ENCODE measurements around the gene KCNAB1. TPM values are rescaled to one million over a fixed set of nuclear protein-coding genes. Genes with fewer than 3 reads are reported as not detected.

The KCNAB1 gene
- total and polyA plus RNA-seq, 2 experiments from 2014 or later, result 0.80 to 1.4 TPM

DNA sequence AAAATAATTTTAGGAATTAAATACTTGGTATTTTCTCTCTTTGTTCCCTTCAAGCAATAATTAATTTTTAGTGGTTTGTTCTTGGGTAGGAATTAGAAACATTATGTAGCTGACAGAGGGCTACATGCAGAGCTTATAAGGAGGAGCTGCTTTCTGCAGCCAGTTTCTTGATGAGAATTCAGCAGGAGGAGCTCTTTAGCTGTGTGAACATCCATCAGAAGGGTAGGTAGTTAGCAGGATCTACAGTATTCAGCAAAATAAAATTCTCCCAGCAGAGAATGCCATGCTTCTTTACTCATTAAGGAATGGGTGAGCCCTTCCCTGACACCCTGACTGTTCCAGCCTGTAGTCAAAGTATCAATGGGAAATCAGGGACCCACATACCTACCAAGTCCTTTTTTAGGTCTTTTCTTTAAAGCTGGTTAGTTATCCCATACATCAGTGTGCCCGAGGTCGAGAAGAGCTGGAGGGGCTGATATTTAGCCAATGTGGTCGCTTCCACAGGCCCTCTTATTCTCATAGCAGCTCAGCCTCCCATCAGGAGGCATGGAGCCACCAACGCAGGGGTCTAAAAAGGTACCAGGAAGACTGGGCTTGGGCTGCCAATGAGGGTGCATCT lies 54.0 kb downstream of the KCNAB1 start:
- 87% methylated on average over 4 of the region's 4 CpGs for WGBS (ENCODE audit: low lambda C conversion rate, missing lambda C conversion rate)
- no peaks in the 10 kb centered on the region for H4K20me1 ChIP-seq (ENCODE audit: insufficient read depth, poor library complexity, severe bottlenecking)
- no peaks in the 10 kb centered on the region for H3K9me3 ChIP-seq (ENCODE audit: low read depth)
- no peak overlapping the region for H2AFZ ChIP-seq
- no peak overlapping the region for H3K27ac ChIP-seq
- H3K27me3 ChIP-seq, result no peaks in the 10 kb centered on the region
- no peaks in the 10 kb centered on the region for H3K9me2 ChIP-seq (replicated peaks; ENCODE audit: insufficient read depth)
- H3K79me2 ChIP-seq, result no peaks in the 10 kb centered on the region
- DNase-seq (ENCODE audit: low spot score), result peak; percentile 34
- H3K4me2 ChIP-seq, result no peak overlapping the region
- H3K4me3 ChIP-seq, result no peak overlapping the region
- H3K4me1 ChIP-seq (ENCODE audit: insufficient read depth), result no peaks in the 10 kb centered on the region
- H3K36me3 ChIP-seq (replicated peaks; ENCODE audit: insufficient read depth, low read depth), result no peaks in the 10 kb centered on the region
- TF ChIP-seq EZH2phosphoT487 (IDR thresholded peaks at IDR 0.05; ENCODE audit: low read depth, severe bottlenecking, unreplicated experiment), result no peak
- peak; percentile 47 for TF ChIP-seq CTCF (IDR thresholded peaks at IDR 0.05; ENCODE audit: poor library complexity)
- no peak for TF ChIP-seq EZH2 (IDR thresholded peaks at IDR 0.05; ENCODE audit: borderline replicate concordance)

- Histone ChIP-seq H3K4me3 (no peak overlapping the region), H3K4me1 (ENCODE audit: insufficient read depth) (no peaks in the 10 kb centered on the region), H3K4me2 (no peak overlapping the region), H3K9me2 (replicated peaks; ENCODE audit: insufficient read depth) (no peaks in the 10 kb centered on the region), H3K79me2 (no peaks in the 10 kb centered on the region), H2AFZ (no peak overlapping the region), H3K9me3 (ENCODE audit: low read depth) (no peaks in the 10 kb centered on the region), H3K27me3 (no peaks in the 10 kb centered on the region), H4K20me1 (ENCODE audit: insufficient read depth, poor library complexity, severe bottlenecking) (no peaks in the 10 kb centered on the region), H3K36me3 (replicated peaks; ENCODE audit: insufficient read depth, low read depth) (no peaks in the 10 kb centered on the region), H3K27ac (no peak overlapping the region)
- 95% methylated on average over 7 of the region's 7 CpGs for WGBS (ENCODE audit: low lambda C conversion rate, missing lambda C conversion rate)
- no peak for DNase-seq (ENCODE audit: low spot score)
- TF ChIP-seq EZH2 (IDR thresholded peaks at IDR 0.05; ENCODE audit: borderline replicate concordance), result no peak
- no peak for TF ChIP-seq CTCF (IDR thresholded peaks at IDR 0.05; ENCODE audit: poor library complexity)
- no peak for TF ChIP-seq EZH2phosphoT487 (IDR thresholded peaks at IDR 0.05; ENCODE audit: low read depth, severe bottlenecking, unreplicated experiment)
Observed at GRCh38 chr3:156175570-156175969, 55.2 kb downstream of the KCNAB1 start.

DNA sequence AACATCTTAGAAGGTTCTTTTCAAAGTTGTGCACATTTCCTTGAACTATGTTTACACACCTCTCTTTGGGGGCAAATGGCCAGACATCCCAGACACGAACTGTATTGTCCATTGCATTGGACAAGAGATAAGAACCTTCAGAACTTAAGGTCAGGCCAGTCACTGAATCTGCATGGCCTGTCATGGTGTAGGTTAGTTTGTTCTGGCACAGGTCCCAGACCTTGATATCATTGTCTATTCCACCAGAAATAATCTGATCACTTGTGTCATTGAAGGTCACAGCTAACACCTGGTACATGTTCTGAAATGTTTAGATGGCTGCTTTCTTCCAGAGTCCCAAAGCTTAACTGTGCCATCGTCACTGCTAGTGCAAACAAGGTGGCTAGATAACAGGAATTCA lies 55.7 kb downstream of the KCNAB1 start:
- Histone ChIP-seq H3K27me3 (no peaks in the 10 kb centered on the region), H4K20me1 (ENCODE audit: insufficient read depth, poor library complexity, severe bottlenecking) (no peaks in the 10 kb centered on the region), H3K4me1 (ENCODE audit: insufficient read depth) (no peaks in the 10 kb centered on the region), H3K79me2 (no peaks in the 10 kb centered on the region), H3K9me2 (replicated peaks; ENCODE audit: insufficient read depth) (no peaks in the 10 kb centered on the region), H2AFZ (no peak overlapping the region), H3K36me3 (replicated peaks; ENCODE audit: insufficient read depth, low read depth) (no peaks in the 10 kb centered on the region), H3K27ac (no peak overlapping the region), H3K4me3 (no peak overlapping the region), H3K9me3 (ENCODE audit: low read depth) (no peaks in the 10 kb centered on the region), H3K4me2 (no peak overlapping the region)
- WGBS (ENCODE audit: low lambda C conversion rate, missing lambda C conversion rate), result 64% methylated on average over 2 of the region's 2 CpGs
- no peak for TF ChIP-seq EZH2 (IDR thresholded peaks at IDR 0.05; ENCODE audit: borderline replicate concordance)
- TF ChIP-seq CTCF (IDR thresholded peaks at IDR 0.05; ENCODE audit: poor library complexity), result no peak
- no peak for TF ChIP-seq EZH2phosphoT487 (IDR thresholded peaks at IDR 0.05; ENCODE audit: low read depth, severe bottlenecking, unreplicated experiment)
- no peak for DNase-seq (ENCODE audit: low spot score)

Data from hepatocyte (in vitro differentiated cells).